Heart left ventricle (tissue), 13 donors: ENCODE measurements around the gene XYLT2.

Experiments
- POLR2A ChIP-seq, 2 donors: fragments of 450-650 bp; IDR thresholded peaks; one replicate each; pipeline ENCODE4 v1.6.1; 2017; ENCODE audit warnings: antibody characterized with exemption in 2 of 2, mild to moderate bottlenecking in 2 of 2, moderate library complexity in 2 of 2
- TF ChIP-seq, protein P1 (sequence below), 12 donors: fragments of 200-600 bp; sonication (generic) in 4 of 12; IDR thresholded peaks; one replicate each; pipeline versions ENCODE4 v1.5.0 to v1.8.0; 2018 to 2022; ENCODE audit warnings: antibody characterized with exemption in 12 of 12, mild to moderate bottlenecking in 5 of 12
- donor health status: ischemic (EF 13 %, LVEDD 7.1; RV severe dilation, severe dysfunction).
- donor health status: DM: no; HTN: yes; CAD: no.
- donor health status: DM: no; HTN: no; CAD: no.
- donor health status: ischemic (EF 25% LVEDD 6.9; RV normal size, moderate dysfunction).
- donor health status: ischemic (EF 25% LVEDD 5.7; RV mildly dilated, moderate dysfunction).
- donor health status: ischemic (EF 35%, LVEDD 5.7; RV mildly dilated, moderate dysfunction).
- donor health status: nonischemic (EF 11% LVEDD 7.7; RV severe dilation, severe dysfunction).
- donor health status: DM: yes; HTN: yes; CAD: no.
- donor health status: PGD.
- donor health status: ischemic (EF 29% LVEDD 5.4; RV normal size, mild dysfunction).
- donor health status: nonischemic (EF 23%, LVEDD 6.1; RV moderate dilation, normal function).

DNA sequence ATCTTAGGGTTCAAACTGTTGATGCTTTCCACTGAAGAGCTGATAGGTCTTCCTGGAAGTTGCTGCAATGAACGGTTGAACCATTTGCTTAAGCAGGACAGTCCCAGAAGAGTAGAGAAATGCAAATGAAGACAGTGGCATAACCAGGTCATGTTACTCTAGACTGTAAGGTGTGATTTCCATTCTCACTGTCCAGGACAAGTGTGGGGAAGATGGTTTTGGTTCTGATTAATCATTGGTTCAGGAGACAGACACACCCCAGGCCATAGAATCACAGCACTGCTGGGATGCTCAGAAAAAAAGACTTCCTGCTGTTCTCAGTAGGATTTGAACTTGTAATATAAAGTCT is 34.8 kb upstream of the XYLT2 start:
- TF ChIP-seq, protein P1, sequence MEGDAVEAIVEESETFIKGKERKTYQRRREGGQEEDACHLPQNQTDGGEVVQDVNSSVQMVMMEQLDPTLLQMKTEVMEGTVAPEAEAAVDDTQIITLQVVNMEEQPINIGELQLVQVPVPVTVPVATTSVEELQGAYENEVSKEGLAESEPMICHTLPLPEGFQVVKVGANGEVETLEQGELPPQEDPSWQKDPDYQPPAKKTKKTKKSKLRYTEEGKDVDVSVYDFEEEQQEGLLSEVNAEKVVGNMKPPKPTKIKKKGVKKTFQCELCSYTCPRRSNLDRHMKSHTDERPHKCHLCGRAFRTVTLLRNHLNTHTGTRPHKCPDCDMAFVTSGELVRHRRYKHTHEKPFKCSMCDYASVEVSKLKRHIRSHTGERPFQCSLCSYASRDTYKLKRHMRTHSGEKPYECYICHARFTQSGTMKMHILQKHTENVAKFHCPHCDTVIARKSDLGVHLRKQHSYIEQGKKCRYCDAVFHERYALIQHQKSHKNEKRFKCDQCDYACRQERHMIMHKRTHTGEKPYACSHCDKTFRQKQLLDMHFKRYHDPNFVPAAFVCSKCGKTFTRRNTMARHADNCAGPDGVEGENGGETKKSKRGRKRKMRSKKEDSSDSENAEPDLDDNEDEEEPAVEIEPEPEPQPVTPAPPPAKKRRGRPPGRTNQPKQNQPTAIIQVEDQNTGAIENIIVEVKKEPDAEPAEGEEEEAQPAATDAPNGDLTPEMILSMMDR (IDR thresholded peaks at IDR 0.05), result no peak
- no peak for TF ChIP-seq POLR2A (IDR thresholded peaks at IDR 0.05)
